Thyroid gland (tissue), 4 donors: Measurements from ENCODE around the gene KLF7. TPM values are rescaled to one million over a fixed set of nuclear protein-coding genes. Genes with fewer than 3 reads are reported as not detected.
A peak's percentile ranks its signal among the peaks of the same experiment; 100 is the strongest.

Experiments
- DNase-seq, 2 donors: peaks; one replicate each; pipeline ENCODE4 v3.0.0-alpha.2; 2019
- H3K27ac ChIP-seq, 3 donors: fragments of 200-600 bp; sonication (generic); 1 replicate in 2 of 3; 2 replicates in 1 of 3; pipeline ENCODE4 v1.5.1; 2016 to 2019; ENCODE audit warnings: mild to moderate bottlenecking in 1 of 3, moderate library complexity in 1 of 3
- H3K27me3 ChIP-seq: fragments of 200-600 bp; sonication (generic); one replicate; pipeline ENCODE4 v1.5.1; 2019
- H3K36me3 ChIP-seq, 2 donors: fragments of 200-600 bp; sonication (generic); one replicate each; pipeline ENCODE4 v1.5.1; 2016 to 2019
- H3K4me1 ChIP-seq, 2 donors: fragments of 200-600 bp; sonication (generic); one replicate each; pipeline ENCODE4 v1.5.1; 2017 to 2019
- H3K4me3 ChIP-seq, 3 donors: fragments of 200-600 bp; sonication (generic); replicated peaks in 1 of 3; 1 replicate in 2 of 3; 2 replicates in 1 of 3; pipeline ENCODE4 v1.5.1; 2016; ENCODE audit warnings: mild to moderate bottlenecking in 1 of 3
- H3K9me3 ChIP-seq: fragments of 200-600 bp; sonication (generic); one replicate; pipeline ENCODE4 v1.5.1; 2017
- POLR2A ChIP-seq, 2 donors: fragments of 450-650 bp; IDR thresholded peaks; one replicate each; pipeline ENCODE4 v1.6.1; 2017; ENCODE audit warnings: antibody characterized with exemption in 2 of 2, mild to moderate bottlenecking in 2 of 2, moderate library complexity in 1 of 2
- WGBS, 2 donors: methylation state at CpG; one replicate each; pipeline ENCODE4 v1.1.5; 2017; 5-methylcytosine and 5-hydroxymethylcytosine counted together
- intact Hi-C: fragments of 100-400 bp; cut with DNase I; formaldehyde crosslinking; loops from one replicate; pipeline ENCODE4 v1.15.1; 2023
- total RNA-seq, 4 donors: library from RNA; depleted of rRNA; stranded (reverse); fragments of >200 nt; gene quantifications; one replicate each; pipeline ENCODE4 v1.2.3, GENCODE V29; 2016
- TF ChIP-seq, protein P1 (sequence below), 6 experiments: fragments of 200-600 bp in 3 of 6; fragments of 450-650 bp in 3 of 6; sonication (generic) in 3 of 6; IDR thresholded peaks; one replicate each; pipeline ENCODE4 v1.5.1; 2016 to 2019; ENCODE audit warnings: antibody characterized with exemption in 6 of 6, mild to moderate bottlenecking in 2 of 6, inconsistent platforms in 1 of 6, moderate library complexity in 1 of 6

The KLF7 gene
- total RNA-seq, 4 donors from 2014 or later = 19.4 to 29.5 (median 25.6) TPM

DNA sequence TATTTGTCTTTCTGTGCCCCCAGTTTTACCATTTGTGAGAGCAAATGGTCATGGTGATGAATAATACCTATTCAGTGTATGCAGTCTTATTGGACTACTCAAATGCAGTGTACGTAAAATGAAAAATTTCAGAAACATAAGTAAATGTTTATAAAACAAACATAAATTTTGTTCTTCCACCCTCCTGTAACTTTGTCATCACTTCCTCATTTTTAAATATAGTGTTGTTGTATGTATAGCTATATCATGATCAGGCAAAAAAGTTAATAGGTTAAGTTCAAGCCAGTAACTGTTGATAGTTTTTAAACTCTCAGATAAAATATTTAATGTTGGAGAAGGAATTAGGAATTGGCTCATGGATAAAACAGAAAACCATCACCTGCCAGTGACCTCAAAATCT lies 93.2 kb downstream of the KLF7 start:
- Histone ChIP-seq H3K4me3 (no peak overlapping the region), H3K9me3 (no peaks in the 10 kb centered on the region), H3K4me1 (peaks cover 0 to 2% of the 10 kb centered on the region in 2 donors), H3K36me3 (no peaks in the 10 kb centered on the region), H3K27me3 (no peaks in the 10 kb centered on the region), H3K27ac (no peak overlapping the region)
- 89 to 99% methylated on average over 1 of the region's 1 CpG for WGBS, 2 donors
- no peak for DNase-seq
- intact Hi-C loops = no loop called here
- TF ChIP-seq, protein P1, sequence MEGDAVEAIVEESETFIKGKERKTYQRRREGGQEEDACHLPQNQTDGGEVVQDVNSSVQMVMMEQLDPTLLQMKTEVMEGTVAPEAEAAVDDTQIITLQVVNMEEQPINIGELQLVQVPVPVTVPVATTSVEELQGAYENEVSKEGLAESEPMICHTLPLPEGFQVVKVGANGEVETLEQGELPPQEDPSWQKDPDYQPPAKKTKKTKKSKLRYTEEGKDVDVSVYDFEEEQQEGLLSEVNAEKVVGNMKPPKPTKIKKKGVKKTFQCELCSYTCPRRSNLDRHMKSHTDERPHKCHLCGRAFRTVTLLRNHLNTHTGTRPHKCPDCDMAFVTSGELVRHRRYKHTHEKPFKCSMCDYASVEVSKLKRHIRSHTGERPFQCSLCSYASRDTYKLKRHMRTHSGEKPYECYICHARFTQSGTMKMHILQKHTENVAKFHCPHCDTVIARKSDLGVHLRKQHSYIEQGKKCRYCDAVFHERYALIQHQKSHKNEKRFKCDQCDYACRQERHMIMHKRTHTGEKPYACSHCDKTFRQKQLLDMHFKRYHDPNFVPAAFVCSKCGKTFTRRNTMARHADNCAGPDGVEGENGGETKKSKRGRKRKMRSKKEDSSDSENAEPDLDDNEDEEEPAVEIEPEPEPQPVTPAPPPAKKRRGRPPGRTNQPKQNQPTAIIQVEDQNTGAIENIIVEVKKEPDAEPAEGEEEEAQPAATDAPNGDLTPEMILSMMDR (IDR thresholded peaks at IDR 0.05) = no peak
- no peak for TF ChIP-seq POLR2A (IDR thresholded peaks at IDR 0.05)

DNA sequence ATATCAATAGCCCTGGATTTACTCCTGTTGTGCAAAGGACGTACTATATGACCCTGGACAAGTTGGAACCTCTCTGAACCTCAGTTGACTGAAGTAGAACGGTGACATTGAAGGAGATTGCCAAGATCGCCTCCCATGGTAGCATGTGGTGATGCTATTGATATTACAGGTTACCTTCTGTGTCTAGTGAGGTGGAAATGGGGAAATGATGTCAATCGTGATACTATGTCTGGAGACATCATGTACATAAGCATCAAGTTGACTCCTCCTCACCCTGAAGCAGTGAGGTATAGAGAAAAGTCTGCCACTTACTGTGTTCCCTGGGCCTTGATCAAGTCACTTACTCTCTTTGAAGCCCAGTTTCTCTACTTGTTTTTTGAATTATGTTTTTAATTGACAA lies 93.9 kb downstream of the KLF7 start:
- H3K27ac ChIP-seq = no peak overlapping the region
- DNase-seq = no peak
- H3K27me3 ChIP-seq = no peaks in the 10 kb centered on the region
- WGBS, 2 donors = 85 to 90% methylated on average over 4 of the region's 4 CpGs
- H3K4me3 ChIP-seq = no peak overlapping the region
- no peak for TF ChIP-seq POLR2A (IDR thresholded peaks at IDR 0.05)
- TF ChIP-seq, protein P1 (IDR thresholded peaks at IDR 0.05) = no peak
- intact Hi-C loops = no loop called here
- H3K9me3 ChIP-seq = no peaks in the 10 kb centered on the region
- H3K36me3 ChIP-seq = no peaks in the 10 kb centered on the region
- H3K4me1 ChIP-seq = peaks cover under 1 to 10% of the 10 kb centered on the region in 2 donors

DNA sequence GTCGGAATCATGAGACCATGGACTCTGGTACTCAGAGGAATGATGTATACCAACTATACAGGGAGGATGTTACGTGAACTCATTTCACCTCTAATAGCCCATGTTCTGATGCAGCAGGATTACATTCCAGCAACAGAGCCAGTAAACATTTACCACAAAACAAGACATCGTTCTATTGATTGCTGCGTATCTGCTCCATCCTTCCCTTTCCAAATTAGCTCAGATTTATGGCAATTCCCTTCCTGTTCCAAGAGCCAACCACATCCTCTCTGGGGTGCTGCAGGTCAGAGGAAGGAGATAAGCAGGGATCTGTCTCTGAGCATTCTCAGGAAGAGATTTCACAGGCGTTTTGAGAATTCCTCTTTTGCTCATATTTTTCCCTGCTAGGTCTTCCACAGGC lies 98.3 kb downstream of the KLF7 start:
- Histone ChIP-seq H3K4me3 (no peak overlapping the region), H3K27ac (no peak overlapping the region), H3K9me3 (no peaks in the 10 kb centered on the region), H3K27me3 (no peaks in the 10 kb centered on the region), H3K4me1 (peaks cover 5 to 19% of the 10 kb centered on the region in 2 donors), H3K36me3 (no peaks in the 10 kb centered on the region)
- no peak for DNase-seq
- 65 to 66% methylated on average over 5 of the region's 5 CpGs for WGBS, 2 donors
- TF ChIP-seq, protein P1 (IDR thresholded peaks at IDR 0.05) = no peak
- TF ChIP-seq POLR2A (IDR thresholded peaks at IDR 0.05) = no peak
- intact Hi-C loops = no loop called here

DNA sequence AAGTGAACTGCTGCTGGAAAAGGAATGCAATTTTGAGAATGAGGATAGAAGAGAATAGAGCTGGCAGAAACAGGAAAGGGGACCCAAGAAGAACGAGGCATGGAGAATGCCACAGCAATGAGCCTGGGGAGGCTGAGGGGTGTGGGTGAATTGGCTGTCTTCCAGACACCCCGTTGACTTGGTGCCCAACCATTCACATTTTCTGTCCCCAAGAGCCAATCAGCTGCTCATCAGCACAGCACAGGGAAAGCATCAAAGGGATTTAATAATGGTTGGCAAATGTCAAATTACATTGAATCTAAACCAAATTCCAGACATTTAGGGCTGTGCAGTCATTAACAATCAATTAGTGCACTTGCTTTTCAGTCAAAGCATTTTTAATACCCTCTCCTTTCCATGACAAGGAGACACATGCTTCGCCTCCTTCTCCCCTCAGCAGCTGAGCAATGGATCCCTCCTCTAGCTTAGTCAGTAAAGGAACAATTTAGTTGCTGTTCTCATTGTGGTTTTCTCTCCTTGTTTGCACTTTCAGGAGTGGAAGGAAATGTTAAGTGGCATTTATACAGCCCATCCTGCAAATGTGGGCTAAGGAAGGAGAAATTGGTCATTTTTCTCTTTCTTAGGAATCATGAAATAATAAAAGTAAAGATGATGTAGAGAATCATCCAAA lies 98.8 kb downstream of the KLF7 start:
- no peak for DNase-seq
- TF ChIP-seq, protein P1 (IDR thresholded peaks at IDR 0.05) = no peak
- no peak for TF ChIP-seq POLR2A (IDR thresholded peaks at IDR 0.05)
- H3K27ac ChIP-seq = no peak overlapping the region
- 37 to 38% methylated on average over 3 of the region's 3 CpGs for WGBS, 2 donors
- H3K4me3 ChIP-seq = no peak overlapping the region
- H3K27me3 ChIP-seq = no peaks in the 10 kb centered on the region
- H3K9me3 ChIP-seq = no peaks in the 10 kb centered on the region
- peaks cover 5 to 19% of the 10 kb centered on the region in 2 donors for H3K4me1 ChIP-seq
- H3K36me3 ChIP-seq = no peaks in the 10 kb centered on the region
- intact Hi-C loops = no loop called here

DNA sequence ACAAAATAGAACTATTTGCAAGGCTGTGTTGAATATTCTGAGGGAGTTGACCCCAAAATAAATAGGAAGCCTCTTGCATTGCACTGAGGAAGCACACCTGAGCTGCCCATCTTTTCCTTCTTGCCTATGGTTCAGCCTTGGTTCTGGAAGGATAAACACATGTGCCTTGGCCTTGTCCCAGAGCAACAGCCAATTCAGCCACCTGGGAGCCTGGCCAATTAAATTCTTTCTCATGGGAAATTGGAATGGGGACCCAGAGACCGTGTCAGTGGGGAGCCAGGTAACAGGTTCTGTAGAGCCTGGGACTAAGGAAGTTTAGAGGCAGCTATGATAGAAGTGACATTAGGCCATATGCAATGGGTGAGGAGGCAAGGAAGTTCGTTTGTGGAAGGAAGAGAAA lies 99.6 kb downstream of the KLF7 start:
- Histone ChIP-seq H3K4me1 (peaks cover 5 to 19% of the 10 kb centered on the region in 2 donors), H3K27me3 (no peaks in the 10 kb centered on the region), H3K9me3 (no peaks in the 10 kb centered on the region), H3K36me3 (no peaks in the 10 kb centered on the region), H3K27ac (no peak overlapping the region), H3K4me3 (no peak overlapping the region)
- whole genome bisulfite sequencing, 2 donors = 48 to 50% methylated on average over 2 of the region's 2 CpGs
- TF ChIP-seq, protein P1 (IDR thresholded peaks at IDR 0.05) = no peak
- TF ChIP-seq POLR2A (IDR thresholded peaks at IDR 0.05) = no peak
- intact Hi-C loops = no loop called here
- DNase-seq = peak; percentile 71 to 74
